ENCODE data around the gene DCTN3.

DCTN3 gene

GRCh38 chr9:34627716-34628655 lies 7.7 kb upstream of the DCTN3 start:
- H2BK120ac ChIP-seq (ENCODE audit: low read depth, low read length) = no peak overlapping the region
- no peak overlapping the region for H3K4ac ChIP-seq (ENCODE audit: low read depth in 1 of 2, low read length in 2 of 2)
- peaks cover 13% of the 10 kb centered on the region for H3K4me1 ChIP-seq (ENCODE audit: control insufficient read depth, insufficient read depth, low read depth, low read length)
- peak overlapping the region in 1 of 2 experiments; percentile 75 for H3K4me3 ChIP-seq (ENCODE audit: insufficient read depth in 1 of 2, low read depth in 1 of 2, low read length in 2 of 2)
- peak overlapping the region; percentile 81 for H3K4me2 ChIP-seq (ENCODE audit: low read length, poor library complexity, severe bottlenecking)
- H3K27me3 ChIP-seq (ENCODE audit: control insufficient read depth in 1 of 2, insufficient read depth in 1 of 2, low read length in 2 of 2) = peaks cover 77 to 79% of the 10 kb centered on the region in 2 experiments
- H4K8ac ChIP-seq (ENCODE audit: low read length) = no peak overlapping the region
- no peak overlapping the region for H4K91ac ChIP-seq (ENCODE audit: low read length)
- no peak overlapping the region for H2AFZ ChIP-seq (ENCODE audit: low read depth, low read length)
- 62% methylated on average over 20 of the region's 20 CpGs for WGBS
- H3K14ac ChIP-seq (ENCODE audit: low read length in 2 of 2) = no peak overlapping the region
- H3K18ac ChIP-seq (ENCODE audit: low read depth in 1 of 2, low read length in 2 of 2) = no peak overlapping the region
- no peaks in the 10 kb centered on the region for H3K79me1 ChIP-seq (replicated peaks; ENCODE audit: low read length, poor library complexity, severe bottlenecking)
- peak overlapping the region; percentile 24 for H3K9ac ChIP-seq (ENCODE audit: low read length)
- H2BK12ac ChIP-seq (ENCODE audit: low read length in 2 of 2) = no peak overlapping the region
- DNase-seq = no peak
- H2BK15ac ChIP-seq (ENCODE audit: low read depth, poor library complexity, severe bottlenecking) = no peak overlapping the region
- H3K23ac ChIP-seq (ENCODE audit: low read length in 2 of 2) = peak overlapping the region in 1 of 2 experiments; percentile 60
- no peak overlapping the region for H2BK5ac ChIP-seq (ENCODE audit: low read depth, low read length, poor library complexity, severe bottlenecking)
- no peaks in the 10 kb centered on the region for H3K9me3 ChIP-seq (ENCODE audit: control insufficient read depth, low read length)
- H2AK5ac ChIP-seq (ENCODE audit: low read length, severe bottlenecking) = no peak overlapping the region
- H3K27ac ChIP-seq (ENCODE audit: low read length, poor library complexity, severe bottlenecking) = no peak overlapping the region
- H3K36me3 ChIP-seq (ENCODE audit: control insufficient read depth in 1 of 2, insufficient read depth in 2 of 2, low read depth in 1 of 2, low read length in 2 of 2) = no peaks in the 10 kb centered on the region

- no peak overlapping the region for H3K9ac ChIP-seq (ENCODE audit: low read length)
- H3K14ac ChIP-seq (ENCODE audit: low read length in 2 of 2) = no peak overlapping the region
- H3K4ac ChIP-seq (ENCODE audit: low read depth in 1 of 2, low read length in 2 of 2) = no peak overlapping the region
- H3K4me2 ChIP-seq (ENCODE audit: low read length, poor library complexity, severe bottlenecking) = no peak overlapping the region
- H4K8ac ChIP-seq (ENCODE audit: low read length) = no peak overlapping the region
- H2BK12ac ChIP-seq (ENCODE audit: low read length in 2 of 2) = no peak overlapping the region
- no peak overlapping the region for H3K18ac ChIP-seq (ENCODE audit: low read depth in 1 of 2, low read length in 2 of 2)
- H2AK5ac ChIP-seq (ENCODE audit: low read length, severe bottlenecking) = no peak overlapping the region
- 24% methylated on average over 3 of the region's 3 CpGs for WGBS
- H3K27me3 ChIP-seq (ENCODE audit: control insufficient read depth in 1 of 2, insufficient read depth in 1 of 2, low read length in 2 of 2) = peaks cover 67 to 78% of the 10 kb centered on the region in 2 experiments
- no peak overlapping the region for H3K4me3 ChIP-seq (ENCODE audit: insufficient read depth in 1 of 2, low read depth in 1 of 2, low read length in 2 of 2)
- no peak overlapping the region for H2AFZ ChIP-seq (ENCODE audit: low read depth, low read length)
- no peaks in the 10 kb centered on the region for H3K36me3 ChIP-seq (ENCODE audit: control insufficient read depth in 1 of 2, insufficient read depth in 2 of 2, low read depth in 1 of 2, low read length in 2 of 2)
- DNase-seq = no peak
- H3K4me1 ChIP-seq (ENCODE audit: control insufficient read depth, insufficient read depth, low read depth, low read length) = peaks cover 13% of the 10 kb centered on the region
- H3K9me3 ChIP-seq (ENCODE audit: control insufficient read depth, low read length) = no peaks in the 10 kb centered on the region
- H2BK15ac ChIP-seq (ENCODE audit: low read depth, poor library complexity, severe bottlenecking) = no peak overlapping the region
- no peak overlapping the region for H4K91ac ChIP-seq (ENCODE audit: low read length)
- no peak overlapping the region for H3K27ac ChIP-seq (ENCODE audit: low read length, poor library complexity, severe bottlenecking)
- H2BK120ac ChIP-seq (ENCODE audit: low read depth, low read length) = no peak overlapping the region
- peaks cover under 1% of the 10 kb centered on the region for H3K79me1 ChIP-seq (replicated peaks; ENCODE audit: low read length, poor library complexity, severe bottlenecking)
- H3K23ac ChIP-seq (ENCODE audit: low read length in 2 of 2) = peak overlapping the region in 1 of 2 experiments; percentile 3
- H2BK5ac ChIP-seq (ENCODE audit: low read depth, low read length, poor library complexity, severe bottlenecking) = no peak overlapping the region
Observed at GRCh38 chr9:34625186-34625486, 4.8 kb upstream of the DCTN3 start.

GRCh38 chr9:34624475-34625185 lies 4.3 kb upstream of the DCTN3 start:
- Histone ChIP-seq H3K14ac (ENCODE audit: low read length in 2 of 2) (no peak overlapping the region), H2BK15ac (ENCODE audit: low read depth, poor library complexity, severe bottlenecking) (peak overlapping the region; percentile 50), H4K91ac (ENCODE audit: low read length) (no peak overlapping the region), H3K27me3 (ENCODE audit: control insufficient read depth in 1 of 2, insufficient read depth in 1 of 2, low read length in 2 of 2) (peaks cover 62 to 73% of the 10 kb centered on the region in 2 experiments), H2BK12ac (ENCODE audit: low read length in 2 of 2) (no peak overlapping the region), H3K4me2 (ENCODE audit: low read length, poor library complexity, severe bottlenecking) (no peak overlapping the region), H3K79me1 (replicated peaks; ENCODE audit: low read length, poor library complexity, severe bottlenecking) (peaks cover 6% of the 10 kb centered on the region), H4K8ac (ENCODE audit: low read length) (no peak overlapping the region), H2AFZ (ENCODE audit: low read depth, low read length) (no peak overlapping the region), H2BK120ac (ENCODE audit: low read depth, low read length) (no peak overlapping the region), H2BK5ac (ENCODE audit: low read depth, low read length, poor library complexity, severe bottlenecking) (no peak overlapping the region), H2AK5ac (ENCODE audit: low read length, severe bottlenecking) (no peak overlapping the region), H3K23ac (ENCODE audit: low read length in 2 of 2) (peak overlapping the region in 1 of 2 experiments; percentile 53), H3K4ac (ENCODE audit: low read depth in 1 of 2, low read length in 2 of 2) (no peak overlapping the region), H3K27ac (ENCODE audit: low read length, poor library complexity, severe bottlenecking) (no peak overlapping the region), H3K9me3 (ENCODE audit: control insufficient read depth, low read length) (no peaks in the 10 kb centered on the region), H3K18ac (ENCODE audit: low read depth in 1 of 2, low read length in 2 of 2) (no peak overlapping the region), H3K36me3 (ENCODE audit: control insufficient read depth in 1 of 2, insufficient read depth in 2 of 2, low read depth in 1 of 2, low read length in 2 of 2) (no peaks in the 10 kb centered on the region), H3K4me1 (ENCODE audit: control insufficient read depth, insufficient read depth, low read depth, low read length) (peaks cover 13% of the 10 kb centered on the region), H3K9ac (ENCODE audit: low read length) (no peak overlapping the region), H3K4me3 (ENCODE audit: insufficient read depth in 1 of 2, low read depth in 1 of 2, low read length in 2 of 2) (no peak overlapping the region)
- DNase-seq = no peak
- WGBS = 10% methylated on average over 39 of the region's 39 CpGs
